ENCODE measurements around the gene ERFE.

ERFE gene

GRCh38 chr2:238126775-238127164 lies 32.0 kb upstream of the ERFE start:
- no peak for DNase-seq (ENCODE audit: low read depth)

DNA sequence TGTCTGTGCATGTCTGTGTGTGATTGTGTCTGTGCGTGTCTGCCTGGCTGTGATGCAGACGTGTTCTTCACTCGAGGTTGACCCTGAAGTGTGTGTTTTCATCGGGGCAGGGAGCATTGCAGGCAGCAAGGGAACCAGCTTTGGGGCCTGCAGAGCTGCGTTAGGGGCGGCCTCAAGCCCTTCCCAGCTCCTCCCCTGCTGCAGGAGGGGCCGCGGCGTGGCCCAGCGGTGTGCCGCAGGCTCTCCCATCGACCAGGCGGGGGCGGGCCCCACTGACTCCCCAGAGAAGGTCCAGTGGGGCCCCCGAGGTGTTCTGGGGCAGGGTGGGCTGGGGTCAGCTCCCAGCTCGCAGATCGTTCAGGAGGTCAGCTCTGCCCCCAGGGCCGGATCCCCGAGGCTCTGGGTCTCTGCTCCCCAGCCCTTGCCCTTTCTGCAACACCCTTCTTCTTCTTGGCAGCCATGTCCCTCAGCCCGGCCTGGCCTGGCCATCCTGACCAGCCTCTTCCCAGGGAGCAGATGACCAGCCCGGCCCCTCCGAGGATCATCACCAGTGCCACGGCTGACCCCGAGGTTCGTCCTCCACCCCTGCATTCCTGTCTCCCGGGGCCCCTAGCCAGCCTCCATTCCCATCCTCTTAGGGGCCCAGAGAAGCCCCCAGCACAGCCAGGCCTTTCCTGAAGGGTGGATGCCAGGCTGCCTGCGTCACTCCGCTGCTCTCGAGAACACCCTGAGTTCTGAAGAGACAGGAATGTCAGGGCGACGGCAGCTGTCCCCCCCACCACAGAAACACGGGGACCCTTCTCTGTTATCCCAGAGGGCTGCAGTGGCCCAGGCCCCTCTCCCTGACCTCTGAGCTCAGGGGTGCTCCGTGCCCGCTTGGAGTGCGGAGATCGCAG lies 31.4 kb upstream of the ERFE start:
- DNase-seq (ENCODE audit: low read depth), result no peak

DNA sequence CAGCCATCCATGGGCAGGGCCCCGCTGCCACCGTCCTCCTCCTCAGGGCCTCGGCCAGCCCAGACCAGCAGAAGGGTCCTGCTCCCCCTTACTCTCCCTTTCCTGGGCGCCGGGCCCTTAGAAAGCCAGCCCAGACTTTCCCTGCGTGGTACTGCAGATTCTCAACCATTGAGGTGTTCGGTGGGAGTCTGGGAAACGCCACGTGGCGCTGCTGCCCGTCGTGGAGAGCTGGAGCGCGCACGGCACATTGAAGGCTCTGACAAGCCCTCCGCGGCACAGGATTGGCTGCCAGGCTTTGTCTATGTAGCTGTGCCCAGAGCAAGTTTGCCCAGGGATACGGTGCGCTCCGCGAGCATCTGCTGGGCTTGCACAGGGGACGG lies 30.7 kb upstream of the ERFE start:
- DNase-seq (ENCODE audit: low read depth), result no peak

- no peak for DNase-seq (ENCODE audit: low read depth)
Measured at GRCh38 chr2:238128534-238129001, 30.2 kb upstream of the ERFE start.

DNA sequence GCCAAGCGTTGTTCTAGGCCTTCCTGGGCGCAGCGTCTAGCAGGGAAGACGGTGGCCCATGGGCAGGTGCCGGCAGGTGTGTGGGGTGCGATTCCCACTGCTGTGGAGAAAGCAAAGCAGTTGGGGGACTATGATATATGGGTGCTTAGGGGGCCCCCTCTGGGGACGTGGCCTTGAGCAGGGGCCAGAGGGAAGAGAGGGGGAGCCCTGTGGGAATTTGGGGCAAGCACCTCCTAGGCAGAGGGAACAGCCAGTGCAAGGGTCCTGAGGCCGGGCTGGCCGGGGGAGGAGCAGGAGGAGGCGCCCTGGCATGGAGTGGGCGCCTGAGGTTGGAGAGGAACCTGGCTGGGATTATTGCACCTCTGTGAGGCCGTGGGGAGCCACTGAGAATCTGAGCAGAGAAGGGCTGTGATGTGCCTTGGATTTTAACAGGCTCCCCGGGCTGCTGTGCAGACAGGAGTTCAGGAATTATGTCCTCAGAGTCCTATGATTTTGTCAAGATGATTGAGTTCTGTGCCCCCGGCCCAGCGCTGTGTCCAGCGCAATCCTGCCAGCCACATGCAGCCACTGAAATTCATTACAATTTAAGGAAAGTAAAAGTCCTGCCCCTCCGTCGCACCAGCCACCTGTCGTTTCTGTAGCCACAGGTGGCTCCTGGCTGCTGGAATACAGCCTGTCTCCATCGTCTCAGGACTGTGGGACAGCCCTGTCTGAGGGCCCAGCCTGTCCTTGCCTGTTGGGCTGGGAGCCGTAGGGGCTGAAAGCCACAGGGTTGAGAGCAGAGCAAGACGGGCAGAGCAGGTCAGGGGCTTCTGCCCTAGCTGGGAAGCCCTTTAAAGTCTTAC lies 29.4 kb upstream of the ERFE start:
- no peak for DNase-seq (ENCODE audit: low read depth)

- no peak for DNase-seq (ENCODE audit: low read depth)
Measured at GRCh38 chr2:238130111-238130695, 28.6 kb upstream of the ERFE start.

GRCh38 chr2:238130696-238131628 lies 27.8 kb upstream of the ERFE start:
- DNase-seq (ENCODE audit: low read depth), result no peak

DNA sequence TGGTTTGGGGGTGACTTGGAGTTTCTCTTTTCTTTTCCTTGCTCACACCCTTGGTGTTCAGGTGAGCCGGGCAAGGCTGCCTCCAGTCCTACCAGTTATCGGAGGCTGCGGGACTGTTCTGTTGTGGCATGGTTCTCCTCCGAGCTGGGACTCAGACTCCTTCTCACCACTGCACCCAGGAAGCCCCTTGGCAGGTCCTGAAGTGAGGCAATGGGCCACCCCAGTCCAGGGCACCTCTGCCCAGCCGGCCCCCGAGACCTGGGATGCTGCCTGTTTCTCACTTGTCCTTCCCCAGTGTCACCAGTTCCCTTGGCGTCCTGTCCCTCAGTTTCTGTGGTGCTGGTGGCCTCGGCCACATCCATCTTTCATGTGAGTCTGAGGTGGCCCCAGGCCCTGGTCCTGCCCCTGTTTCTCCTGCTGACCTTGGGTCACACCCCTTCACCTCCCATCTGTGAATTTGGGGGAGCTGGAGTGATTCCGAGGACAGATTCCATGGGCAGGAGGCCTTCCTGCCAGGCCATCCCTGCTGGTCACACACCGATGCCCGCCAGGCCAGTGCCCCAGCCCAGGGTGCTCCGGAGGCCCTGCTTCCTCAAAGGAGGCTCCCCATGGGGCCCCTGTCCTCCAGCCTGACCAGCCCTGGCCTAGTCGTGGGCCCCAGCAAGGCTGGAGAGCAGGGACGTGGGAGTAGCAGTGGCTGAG lies 26.9 kb upstream of the ERFE start:
- no peak for DNase-seq (ENCODE audit: low read depth)

DNA sequence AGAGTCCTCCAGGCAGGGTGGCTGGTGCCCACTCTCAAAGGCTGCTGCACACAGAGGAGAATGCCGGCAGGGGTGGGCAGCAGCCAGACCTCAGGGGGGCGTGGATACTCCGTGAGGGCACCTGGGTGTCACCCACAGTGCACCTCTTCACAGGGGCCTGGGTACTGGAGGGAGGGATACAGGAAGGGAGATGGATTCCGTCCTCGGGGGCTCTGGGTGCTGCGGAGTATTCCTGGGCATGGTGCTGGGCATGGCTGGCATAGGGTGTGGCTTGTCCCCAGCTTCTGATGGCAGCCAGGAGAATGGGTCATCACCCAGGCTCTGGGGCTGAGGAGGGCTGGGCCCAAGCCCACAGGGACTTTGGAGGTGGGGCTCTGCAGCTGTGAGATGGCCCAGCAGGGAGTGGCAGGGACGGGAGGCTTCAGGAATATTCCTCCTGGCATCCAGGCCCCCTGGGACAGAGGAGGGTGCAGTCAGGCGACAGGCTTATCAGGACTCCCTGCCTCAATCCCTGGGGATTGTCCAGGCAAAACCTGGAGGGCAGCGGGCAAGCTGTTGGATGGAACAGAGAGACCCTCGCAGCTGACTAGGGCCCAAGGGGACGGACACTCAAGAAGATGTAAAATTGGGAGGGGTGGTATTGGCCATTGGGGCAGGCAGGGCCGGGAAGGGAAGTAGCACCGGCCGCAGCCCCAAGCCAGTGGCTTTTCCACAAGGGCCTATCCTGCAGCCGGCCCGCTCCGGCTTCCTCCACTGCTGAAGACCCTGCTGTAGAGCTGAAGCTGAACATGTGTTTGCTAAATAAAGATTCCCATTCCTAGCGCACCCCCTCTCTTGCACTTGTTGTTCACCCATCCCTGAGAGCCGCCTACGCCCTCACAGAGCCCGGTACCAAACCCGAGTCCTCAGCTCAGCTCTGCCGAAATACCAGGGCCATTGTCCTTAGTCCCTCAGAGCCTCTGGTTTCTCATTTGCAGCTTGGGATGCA lies 26.0 kb upstream of the ERFE start:
- no peak for DNase-seq (ENCODE audit: low read depth)

DNA sequence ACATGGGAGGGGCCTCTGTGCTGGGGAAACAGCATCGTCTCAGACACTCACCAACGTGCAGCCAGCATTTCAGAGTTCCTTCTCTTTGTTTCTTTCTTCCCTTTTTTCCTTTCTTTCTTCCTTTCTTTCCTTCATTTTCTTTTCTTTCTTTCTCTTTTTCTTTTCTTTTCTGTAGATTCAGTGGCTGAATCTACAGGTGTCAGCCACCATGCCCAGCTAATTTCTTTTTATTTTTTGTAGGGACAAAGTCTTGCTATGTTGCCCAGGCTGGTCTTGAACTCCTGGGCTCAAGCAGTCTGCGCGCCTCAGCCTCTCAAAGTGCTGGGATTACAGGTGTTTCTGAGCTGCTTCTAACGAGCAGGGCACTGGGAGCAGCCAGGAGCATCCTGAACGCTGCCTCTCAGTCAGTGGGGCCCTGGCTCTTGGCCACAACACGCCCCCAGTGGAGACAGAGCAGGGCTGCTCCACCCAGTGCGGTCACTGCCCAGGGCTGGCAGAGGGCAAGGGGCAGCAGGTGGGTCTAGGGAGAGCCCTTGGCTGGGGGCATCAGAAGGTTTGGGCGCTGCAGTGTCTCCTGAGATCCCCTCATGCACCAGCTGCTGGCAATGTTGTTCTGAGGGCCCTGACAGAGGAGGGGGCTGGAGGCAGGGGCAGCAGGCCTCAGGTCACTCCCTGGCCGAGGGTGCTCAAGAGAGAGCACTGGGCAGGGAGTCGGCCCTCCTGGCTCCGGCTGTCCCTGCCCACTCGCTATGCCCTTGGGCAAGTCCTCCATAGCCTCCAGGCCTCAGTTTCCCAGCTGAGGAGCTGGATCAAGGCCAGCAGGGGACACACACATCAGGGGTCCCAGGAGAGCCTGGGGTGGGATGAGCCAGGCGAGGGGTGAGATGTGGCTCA lies 25.0 kb upstream of the ERFE start:
- DNase-seq (ENCODE audit: low read depth), result no peak

GRCh38 chr2:238134393-238134785 lies 24.4 kb upstream of the ERFE start:
- no peak for DNase-seq (ENCODE audit: low read depth)

DNA sequence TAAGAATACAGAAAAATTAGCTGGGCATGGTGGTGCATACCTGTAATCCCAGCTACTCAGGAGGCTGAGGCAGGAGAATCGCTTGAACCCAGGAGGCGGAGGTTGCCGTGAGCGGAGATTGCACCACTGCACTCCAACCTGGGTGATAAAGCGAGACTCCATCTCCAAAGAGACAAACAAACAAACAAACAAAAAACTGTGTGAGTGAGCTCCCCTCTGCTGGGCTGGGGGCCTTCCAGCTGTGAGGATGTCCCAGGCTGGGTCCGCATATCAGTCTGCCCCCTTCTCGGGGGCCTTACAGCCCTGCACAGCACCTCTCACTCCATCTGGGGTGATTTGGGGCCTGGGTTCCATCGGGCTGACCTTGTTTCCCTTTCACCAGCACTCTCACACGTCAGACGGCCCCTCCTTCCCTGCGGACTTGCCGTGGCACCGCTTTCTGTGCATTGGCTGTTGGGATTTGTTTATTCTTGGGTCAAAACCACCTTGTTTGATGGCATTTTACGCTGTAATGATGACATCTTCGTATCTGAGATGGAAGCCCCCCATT lies 23.1 kb upstream of the ERFE start:
- no peak for DNase-seq (ENCODE audit: low read depth)

DNA sequence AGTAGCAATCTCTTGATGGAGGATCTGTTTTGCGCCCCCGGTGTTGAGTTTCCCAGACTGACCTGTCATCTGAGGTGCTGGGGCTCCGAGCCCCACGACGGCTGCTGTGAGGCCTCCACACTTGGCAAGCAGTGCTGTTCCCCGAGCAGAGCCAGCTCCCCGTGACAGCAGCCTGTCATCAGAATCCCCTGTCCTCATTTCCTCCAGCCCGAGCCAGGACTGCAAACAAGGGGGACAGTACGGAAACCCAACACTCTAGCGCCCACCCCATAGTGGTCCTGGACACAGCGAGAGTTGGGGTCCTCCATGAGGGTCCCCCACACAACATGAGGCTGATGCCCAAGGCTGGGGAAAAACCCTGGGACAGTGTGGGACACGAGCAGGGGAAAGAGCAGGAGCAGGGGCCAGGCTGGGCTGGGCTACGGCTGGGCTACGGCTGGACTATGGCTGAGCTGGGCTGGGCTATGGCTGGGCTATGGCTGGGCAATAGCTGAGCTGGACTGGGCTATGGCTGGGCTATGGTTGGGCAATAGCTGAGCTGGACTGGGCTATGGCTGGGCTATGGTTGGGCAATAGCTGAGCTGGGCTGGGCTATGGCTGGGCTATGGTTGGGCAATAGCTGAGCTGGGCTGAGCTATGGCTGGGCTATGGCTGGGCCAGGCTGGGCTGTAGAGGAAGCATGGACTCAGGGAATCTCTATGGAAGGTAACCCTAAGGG lies 21.8 kb upstream of the ERFE start:
- no peak for DNase-seq (ENCODE audit: low read depth)

GRCh38 chr2:238137885-238138284 lies 20.9 kb upstream of the ERFE start:
- DNase-seq (ENCODE audit: low read depth), result no peak

GRCh38 chr2:238138331-238139195 lies 20.2 kb upstream of the ERFE start, which contains the start of gene KLHL30:
Gene KLHL30 (plus strand): TSS chr2:238138668. CDS start chr2:238140755, 2,087 bp downstream.
- DNase-seq (ENCODE audit: low read depth), result no peak

GRCh38 chr2:238139196-238140039 lies 19.4 kb upstream of the ERFE start:
- DNase-seq (ENCODE audit: low read depth), result no peak

All from stimulated activated CD8-positive, alpha-beta memory T cell treated with anti-CD3 and anti-CD28 coated beads, Interleukin-7, amount 100 ng/mL, for 24 hours (primary cell).